Astrocyte of the spinal cord (primary cell): Measurements from ENCODE around the gene MRPS21.

Source experiments
- DNase-seq: peaks from one replicate; pipeline ENCODE4 v3.0.0; 2011; ENCODE audit warnings: low read depth, low spot score
- H3K4me3 ChIP-seq: 2 replicates; pipeline ENCODE4 v1.5.1; 2011; ENCODE audit warnings: low read depth, mild to moderate bottlenecking, low read length, moderate library complexity
- CTCF ChIP-seq: IDR thresholded peaks from 2 replicates; pipeline ENCODE4 v1.5.1; 2012; ENCODE audit warnings: low read depth, mild to moderate bottlenecking, low read length, inconsistent platforms
- in situ Hi-C: cut with HindIII; loops from 2 replicates; pipeline ENCODE4 v1.10.0; 2017; ENCODE audit warnings: low sequenced_read_pairs

MRPS21 gene

DNA sequence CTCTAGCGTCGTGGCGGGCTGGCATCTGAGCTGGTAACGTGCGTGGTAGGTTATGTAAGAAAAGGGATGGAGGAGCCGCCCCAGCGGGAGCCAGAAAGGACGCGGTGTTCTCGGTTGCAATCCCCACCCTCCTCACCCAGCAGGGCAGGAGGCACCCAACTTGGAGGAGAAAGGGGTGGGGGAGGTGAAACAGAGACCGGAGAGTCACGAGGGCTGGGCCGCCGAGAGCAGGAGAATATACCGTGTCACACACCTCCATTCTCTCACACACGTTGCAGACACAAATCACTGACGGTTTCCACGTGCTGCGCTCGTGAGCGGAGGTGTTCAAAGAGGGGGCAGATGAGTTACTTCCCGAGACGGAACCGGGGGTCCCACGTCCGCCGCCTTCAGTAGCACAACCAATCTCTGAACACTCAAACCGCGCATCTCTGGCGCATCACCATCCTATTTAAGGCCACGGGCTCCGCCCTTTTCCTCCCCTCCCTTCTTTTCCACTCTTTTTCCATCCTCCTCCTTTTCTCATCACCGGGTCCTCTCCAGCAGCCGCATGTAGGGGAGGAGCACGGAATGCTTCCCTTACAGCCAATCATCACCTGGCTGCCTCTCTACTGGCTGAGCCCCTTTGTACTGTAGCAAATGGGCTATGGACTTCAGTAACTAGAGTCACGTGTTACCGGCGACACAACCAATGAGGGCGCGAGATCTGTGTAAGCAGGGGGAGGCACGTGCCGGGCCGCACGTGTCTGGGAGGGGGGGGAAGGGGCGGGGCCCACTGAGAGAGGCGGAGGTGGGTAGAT, 11.7 kb upstream of the MRPS21 start, which contains the start of gene CIART:
Gene CIART, plus strand, starts transcription at position 797 of the 800 bp plus-strand sequence. CDS start 714 bp downstream, outside the sequence.
- in situ Hi-C loops = no loop called here
- peak; percentile 99 for DNase-seq
- H3K4me3 ChIP-seq = peak within 1 kb of the TSS; percentile 70
- no peak for TF ChIP-seq CTCF

- DNase-seq = no peak
- peak overlapping the region; percentile 70 for H3K4me3 ChIP-seq
- in situ Hi-C loops = no loop called here
- no peak for TF ChIP-seq CTCF
Observed at GRCh38 chr1:150282558-150282958, 11.1 kb upstream of the MRPS21 start.

GRCh38 chr1:150283260-150283659, 10.4 kb upstream of the MRPS21 start:
- TF ChIP-seq CTCF = no peak
- no peak for DNase-seq
- peak overlapping the region; percentile 70 for H3K4me3 ChIP-seq
- in situ Hi-C loops = no loop called here

GRCh38 chr1:150288382-150288781, 5.3 kb upstream of the MRPS21 start:
- no peak for TF ChIP-seq CTCF
- no peak overlapping the region for H3K4me3 ChIP-seq
- DNase-seq = no peak
- in situ Hi-C loops = no loop called here

DNA sequence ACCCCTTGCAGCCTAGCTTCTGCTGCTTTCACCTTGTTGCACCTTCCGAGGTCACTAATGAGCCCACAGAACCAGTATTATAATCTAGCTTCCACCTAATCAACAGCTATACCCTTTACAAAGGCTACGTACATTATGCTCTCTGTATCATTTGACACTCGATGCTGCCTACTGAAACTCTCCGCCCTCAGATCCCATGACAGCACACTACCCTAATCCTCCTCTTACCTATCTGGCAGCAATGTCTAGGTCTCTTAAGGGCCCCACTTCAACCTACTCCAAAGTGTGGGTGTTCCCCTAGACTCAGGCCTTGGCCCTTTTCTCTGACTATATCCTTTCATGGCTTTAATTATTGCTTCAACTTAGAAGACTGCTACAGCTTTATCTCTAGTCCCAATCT, 4.8 kb upstream of the MRPS21 start:
- TF ChIP-seq CTCF = no peak
- no peak for DNase-seq
- H3K4me3 ChIP-seq = no peak overlapping the region
- in situ Hi-C loops = no loop called here

- no peak for TF ChIP-seq CTCF
- H3K4me3 ChIP-seq = no peak overlapping the region
- DNase-seq = no peak
- in situ Hi-C loops = no loop called here
Observed at GRCh38 chr1:150295476-150295875, 1.8 kb downstream of the MRPS21 start.
